ENCODE data around the gene SHISA6.
"Not testable (repeated sequence)": the region's sequence is repeated elsewhere in the genome, so short reads cannot be mapped to it uniquely, and the experiment has no call there.

SHISA6 gene

GRCh38 chr17:11303773-11304394, 62.9 kb downstream of the SHISA6 start:
- DNase-seq (ENCODE audit: low read depth), result no peak

DNA sequence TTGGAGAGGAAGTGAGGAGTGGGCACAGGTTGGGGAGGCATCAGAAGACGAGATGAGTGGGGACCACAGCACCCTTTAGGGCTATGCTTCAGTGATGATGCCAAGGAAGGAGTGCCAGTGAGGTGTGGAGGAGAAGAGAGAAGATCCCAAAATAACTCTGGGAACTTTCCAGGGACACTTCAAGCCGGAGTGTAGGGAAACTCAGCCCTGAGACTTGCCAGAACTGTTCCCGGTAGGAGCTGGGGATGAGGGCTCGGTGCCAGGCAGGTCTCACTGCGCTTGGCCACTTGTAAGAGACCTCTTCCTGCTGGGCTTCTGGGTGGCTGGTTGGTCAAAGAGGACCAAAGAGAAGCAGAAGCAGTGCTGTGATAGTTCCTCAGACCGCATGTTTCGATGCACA, 63.6 kb downstream of the SHISA6 start:
- no peak for DNase-seq (ENCODE audit: low read depth)

- DNase-seq (ENCODE audit: low read depth), result no peak
Observed at GRCh38 chr17:11305524-11305923, 64.5 kb downstream of the SHISA6 start.

GRCh38 chr17:11308531-11308930, 67.5 kb downstream of the SHISA6 start:
- DNase-seq (ENCODE audit: low read depth), result no peak

DNA sequence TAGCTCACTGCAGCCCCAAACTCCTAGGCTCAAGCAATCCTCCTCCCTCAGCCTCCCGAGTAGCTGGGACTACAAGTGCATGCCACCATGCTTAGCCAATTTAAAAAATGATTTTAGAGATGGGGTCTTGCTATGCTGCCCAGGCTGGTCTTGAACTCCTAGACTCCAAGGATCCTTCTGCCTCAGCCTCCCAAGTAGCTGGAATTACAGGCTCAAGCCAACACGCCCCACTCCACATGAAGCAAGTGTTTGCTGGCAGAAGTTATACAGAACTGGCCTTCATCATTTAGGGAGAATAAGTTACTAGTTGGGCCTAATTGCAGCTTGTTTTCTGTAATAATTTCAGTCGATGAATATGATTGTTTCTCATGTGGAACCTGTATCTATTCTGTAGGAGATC, 68.0 kb downstream of the SHISA6 start:
- DNase-seq (ENCODE audit: low read depth), result no peak

DNA sequence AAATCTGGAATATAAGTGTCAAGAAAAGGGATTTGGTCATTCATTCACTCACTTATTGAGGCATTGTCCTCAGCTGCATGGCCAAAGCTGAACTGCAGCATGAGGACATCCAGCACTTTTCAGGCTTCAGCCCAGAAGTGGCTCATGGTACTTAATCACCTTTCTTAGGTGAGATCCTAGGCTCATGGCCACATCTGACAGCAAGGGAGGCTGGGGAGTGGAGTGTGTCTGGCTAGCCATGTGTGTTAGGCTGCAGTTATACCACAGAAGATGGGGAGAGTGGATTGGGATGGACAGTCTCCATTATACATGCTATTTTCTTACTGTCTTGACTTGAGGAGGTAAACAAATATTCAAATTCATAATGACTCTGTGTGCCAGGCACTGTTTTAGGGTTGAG, 68.8 kb downstream of the SHISA6 start:
- DNase-seq (ENCODE audit: low read depth), result no peak

- not testable (repeated sequence) for DNase-seq (ENCODE audit: low read depth)
Observed at GRCh38 chr17:11316451-11316850, 75.4 kb downstream of the SHISA6 start.

DNA sequence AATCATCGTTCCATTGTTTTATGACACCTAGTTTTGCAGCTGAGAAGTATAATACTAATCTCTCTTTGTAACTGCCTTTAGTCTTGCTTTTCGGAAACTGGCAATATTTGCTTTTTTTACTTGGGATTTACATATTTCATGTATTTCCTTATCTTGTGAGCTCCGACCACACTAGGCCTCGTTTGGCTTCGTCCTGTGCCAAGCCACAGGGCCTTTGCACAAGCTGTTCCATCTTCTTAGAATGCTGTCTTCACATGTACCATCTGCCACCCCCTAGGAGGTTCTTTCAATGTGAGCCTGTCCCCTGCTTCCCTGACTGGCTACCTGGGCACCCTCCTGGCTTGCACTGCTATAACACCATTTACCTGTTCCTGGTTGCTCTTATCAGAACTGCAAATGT, 77.2 kb downstream of the SHISA6 start:
- DNase-seq (ENCODE audit: low read depth), result no peak

- DNase-seq (ENCODE audit: low read depth), result no peak
Observed at GRCh38 chr17:11319894-11320293, 78.9 kb downstream of the SHISA6 start.

DNA sequence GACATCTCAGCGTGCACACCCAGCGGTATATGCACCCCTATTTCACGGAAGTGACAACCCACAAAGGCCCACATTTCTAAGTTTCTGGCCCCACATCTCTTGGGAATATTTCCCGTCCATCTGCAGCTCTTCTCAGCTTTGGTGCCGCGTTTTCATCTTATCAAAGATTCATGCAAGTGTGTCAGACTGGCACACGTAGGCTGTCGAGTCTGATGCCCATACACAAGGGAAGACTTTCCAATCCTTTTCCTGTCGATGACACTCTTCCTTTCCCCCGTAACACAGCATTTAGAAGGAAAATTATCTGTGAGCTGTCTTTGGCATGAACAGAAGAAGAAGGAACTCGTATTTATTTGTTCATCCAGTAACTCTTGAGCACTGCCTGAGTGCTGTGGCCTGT, 83.0 kb downstream of the SHISA6 start:
- DNase-seq (ENCODE audit: low read depth), result no peak

DNA sequence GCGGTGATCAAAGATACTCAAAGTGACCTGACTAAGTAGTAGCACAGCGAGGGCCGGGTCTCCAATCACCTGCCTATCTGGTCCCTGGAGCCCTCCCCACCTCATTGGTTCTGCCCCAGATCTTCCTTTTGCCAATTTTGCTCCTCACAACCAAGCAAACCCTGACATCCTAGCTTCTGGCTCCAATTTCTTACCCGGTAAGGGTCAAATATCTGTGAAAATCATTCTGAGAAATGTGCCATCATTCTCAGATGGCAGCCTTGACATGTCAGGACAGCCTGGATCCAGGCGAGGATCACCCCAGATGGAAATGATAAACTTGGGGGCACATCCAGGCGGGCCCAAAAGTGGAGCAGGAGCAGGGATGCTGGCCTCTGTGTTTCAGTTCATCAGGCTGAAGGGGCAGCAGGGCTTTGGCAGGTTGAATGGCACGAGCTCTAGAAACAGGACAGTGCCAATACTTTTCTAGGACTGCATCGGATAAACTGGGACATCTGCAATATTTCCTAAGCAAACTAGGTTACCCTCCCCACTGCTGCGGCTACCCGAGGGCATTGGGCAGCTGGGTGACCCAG, 83.9 kb downstream of the SHISA6 start:
- no peak for DNase-seq (ENCODE audit: low read depth)

DNA sequence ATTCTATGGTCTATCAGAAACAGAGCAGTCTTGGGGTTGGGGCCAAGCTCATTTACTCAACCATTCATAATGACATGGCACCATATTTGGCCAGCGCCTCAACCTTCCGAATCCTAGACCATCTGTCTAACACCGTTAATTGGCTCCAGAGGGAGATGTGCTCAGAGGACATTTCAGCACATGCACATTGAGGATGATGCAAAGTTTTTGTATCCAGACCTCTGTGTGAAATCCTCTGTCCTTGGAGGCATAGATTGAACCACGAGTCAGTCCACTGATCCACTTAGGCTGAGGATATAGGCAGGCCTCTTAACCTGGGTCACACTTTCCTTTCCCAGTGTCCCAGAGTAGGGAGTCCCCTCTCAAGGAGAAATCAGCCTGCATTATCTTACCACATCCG, 85.5 kb downstream of the SHISA6 start:
- no peak for DNase-seq (ENCODE audit: low read depth)

DNA sequence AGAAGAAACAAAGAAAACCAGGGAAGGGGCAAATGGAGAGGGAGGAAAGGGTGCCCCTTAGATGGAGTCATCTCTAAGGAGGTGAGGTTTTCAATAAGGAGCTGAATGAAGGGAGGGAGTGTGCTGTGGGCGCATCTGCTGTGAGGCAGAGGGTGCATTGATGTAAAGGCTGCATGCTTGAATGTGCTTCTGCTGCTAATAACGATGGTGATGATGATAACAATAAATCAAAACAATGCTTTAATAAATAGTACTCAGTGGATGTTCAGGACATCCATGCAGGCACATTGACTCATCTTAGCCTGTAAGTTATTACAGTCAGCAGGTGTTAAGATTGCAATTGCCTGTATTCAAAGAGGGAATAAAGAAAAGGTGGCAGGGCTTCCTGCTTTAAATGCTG, 87.8 kb downstream of the SHISA6 start:
- DNase-seq (ENCODE audit: low read depth), result no peak

DNA sequence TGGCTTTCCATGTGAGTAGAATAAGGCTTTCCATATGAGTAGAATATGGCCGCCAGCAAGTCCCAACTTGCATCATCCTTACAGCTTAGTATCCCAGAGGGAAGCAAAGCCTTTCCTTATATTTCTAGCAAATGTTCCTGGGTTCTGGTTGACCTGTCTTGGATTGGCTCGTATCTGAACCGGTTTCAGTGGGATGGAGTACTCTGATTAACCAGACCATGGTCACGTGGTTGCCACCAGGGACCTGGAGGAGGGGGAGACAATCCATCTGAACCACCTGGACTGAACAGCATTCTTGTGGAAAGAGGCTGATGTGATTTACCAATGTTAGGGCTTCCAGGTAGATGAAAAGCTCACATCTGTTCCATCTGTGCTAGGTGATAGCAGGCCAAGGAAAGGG, 89.0 kb downstream of the SHISA6 start:
- DNase-seq (ENCODE audit: low read depth), result no peak

GRCh38 chr17:11330826-11331225, 89.8 kb downstream of the SHISA6 start:
- DNase-seq (ENCODE audit: low read depth), result no peak

- DNase-seq (ENCODE audit: low read depth), result no peak
Observed at GRCh38 chr17:11331547-11332513, 90.8 kb downstream of the SHISA6 start.

DNA sequence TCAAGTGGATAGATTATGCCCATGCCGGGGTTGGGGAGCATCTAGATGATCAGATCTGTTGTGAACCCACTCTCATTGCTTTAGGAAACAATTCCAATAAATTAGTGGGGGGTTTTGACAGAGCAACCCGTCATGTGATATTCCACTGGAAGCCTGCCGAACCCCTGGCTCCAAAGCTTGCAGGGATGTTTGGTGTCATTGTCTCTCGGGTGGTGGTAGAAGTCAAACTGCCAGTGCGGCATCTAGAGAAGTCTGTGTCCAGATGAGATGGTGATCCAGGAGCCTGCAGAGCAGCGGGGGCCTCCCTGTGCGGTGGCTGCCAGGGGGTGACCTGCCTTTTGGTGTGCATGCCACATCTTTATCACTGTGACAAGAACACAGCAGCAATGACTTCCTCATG, 91.7 kb downstream of the SHISA6 start:
- DNase-seq (ENCODE audit: low read depth), result no peak

DNA sequence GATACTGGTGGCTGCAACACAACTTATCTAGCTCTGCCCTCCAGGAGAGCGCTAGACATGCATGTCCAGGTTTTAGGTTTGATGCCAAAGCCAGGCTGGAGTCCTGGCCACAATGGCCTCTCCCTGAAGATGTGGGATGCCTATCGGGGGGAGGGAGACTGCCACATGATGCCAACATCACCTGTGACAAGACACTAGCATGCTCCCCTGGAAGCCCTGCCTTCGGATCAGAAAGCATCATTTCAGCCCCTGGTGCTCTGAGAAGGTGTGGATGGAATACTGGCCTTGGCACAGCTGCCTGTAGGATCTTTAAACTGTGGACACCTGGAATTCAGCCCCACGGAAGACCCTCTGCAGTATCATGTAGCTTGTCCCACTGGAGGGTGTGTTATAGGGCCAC, 93.5 kb downstream of the SHISA6 start:
- DNase-seq (ENCODE audit: low read depth), result no peak

DNA sequence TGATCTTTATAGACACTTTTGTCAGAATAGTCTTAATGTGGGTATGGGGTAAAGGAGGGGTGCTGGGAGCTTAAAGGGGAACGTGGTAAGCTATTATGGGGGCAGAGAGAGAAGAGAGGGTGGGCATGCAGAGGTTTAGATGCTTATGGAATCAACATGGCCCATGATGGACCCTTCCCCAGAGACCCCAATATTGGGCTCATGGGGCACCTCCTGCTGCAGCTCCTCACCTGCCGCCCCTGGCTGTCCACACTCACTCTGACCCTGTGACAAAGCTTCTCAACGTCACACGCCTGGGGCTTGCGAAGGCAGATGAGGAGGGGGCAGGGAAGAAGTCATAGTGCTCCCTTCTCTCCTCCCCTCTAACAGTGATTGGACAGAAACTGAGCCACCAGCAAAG, 95.3 kb downstream of the SHISA6 start:
- DNase-seq (ENCODE audit: low read depth), result no peak

GRCh38 chr17:11340803-11341202, 99.8 kb downstream of the SHISA6 start:
- DNase-seq (ENCODE audit: low read depth), result no peak

- no peak for DNase-seq (ENCODE audit: low read depth)
Observed at GRCh38 chr17:11342138-11342537, 101.1 kb downstream of the SHISA6 start.

GRCh38 chr17:11349106-11349505, 108.1 kb downstream of the SHISA6 start:
- no peak for DNase-seq (ENCODE audit: low read depth)

DNA sequence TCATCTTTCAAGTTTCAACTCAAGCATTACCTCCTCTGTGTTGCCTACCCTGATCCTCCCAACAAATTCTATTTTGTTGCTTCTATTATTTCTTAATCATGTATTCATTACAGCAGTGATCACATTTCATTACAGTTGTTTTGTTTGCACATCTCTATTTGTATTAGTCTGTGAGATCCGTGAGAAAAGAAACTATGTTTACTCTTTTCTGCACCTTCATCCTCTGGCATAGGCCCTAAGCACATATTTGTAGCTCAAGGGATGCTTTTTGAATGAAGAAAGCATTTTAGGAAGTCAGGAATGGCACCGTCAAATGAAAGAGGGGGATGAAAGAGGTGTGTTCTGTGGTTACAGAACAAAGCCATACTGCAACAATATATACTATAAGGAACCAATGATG, 110.5 kb downstream of the SHISA6 start:
- DNase-seq (ENCODE audit: low read depth), result no peak

Data from HS-5 (cell line).